ENCODE results near the gene VPS52.
"Not testable (repeated sequence)": the region's sequence is repeated elsewhere in the genome, so short reads cannot be mapped to it uniquely, and the experiment has no call there.

Gene VPS52

GRCh38 chr6:33271117-33271467, 584 bp downstream of the VPS52 start:
- H3K9me3 ChIP-seq (replicated peaks in 1 of 2; ENCODE audit: control insufficient read depth in 2 of 2, insufficient read depth in 1 of 2, low read depth in 1 of 2, low read length in 2 of 2), result no peaks in the 10 kb centered on the region
- H3K4me1 ChIP-seq (ENCODE audit: control insufficient read depth in 2 of 2, insufficient read depth in 1 of 2, low read depth in 1 of 2, low read length in 2 of 2), result peaks cover 16 to 23% of the 10 kb centered on the region in 2 donors
- peak overlapping the region; percentile 89 for H3K23ac ChIP-seq (ENCODE audit: low read depth, low read length, poor library complexity)
- H3K4me3 ChIP-seq (ENCODE audit: low read length in 2 of 2), result peak overlapping the region; percentile 83 to 94
- H3K36me3 ChIP-seq (replicated peaks in 1 of 2; ENCODE audit: control insufficient read depth in 2 of 2, insufficient read depth in 2 of 2, low read length in 2 of 2), result peaks cover 42 to 80% of the 10 kb centered on the region in 2 donors
- H3K4ac ChIP-seq (ENCODE audit: low read length), result no peak overlapping the region
- H3K4me2 ChIP-seq (ENCODE audit: insufficient read depth, low read length, poor library complexity, severe bottlenecking), result peak overlapping the region; percentile 60
- H2BK120ac ChIP-seq (ENCODE audit: low read depth, low read length), result no peak overlapping the region
- peaks cover 8% of the 10 kb centered on the region for H3K79me1 ChIP-seq (ENCODE audit: low read depth, low read length)
- H3K14ac ChIP-seq (ENCODE audit: low read length), result no peak overlapping the region
- no peak for DNase-seq (ENCODE audit: low spot score)
- WGBS, 2 donors (ENCODE audit: extremely low coverage in 2 of 2, insufficient read length in 2 of 2, insufficient replicate concordance in 1 of 2), result no CpG with 5 or more reads among the region's 7 CpGs
- no peak overlapping the region for H2BK12ac ChIP-seq (ENCODE audit: low read length)
- H2BK5ac ChIP-seq (ENCODE audit: low read length), result no peak overlapping the region
- no peak overlapping the region for H4K91ac ChIP-seq (ENCODE audit: low read depth, low read length, poor library complexity)
- peak overlapping the region; percentile 97 for H2AFZ ChIP-seq (ENCODE audit: low read length)
- peak overlapping the region; percentile 63 for H3K27ac ChIP-seq (replicated peaks; ENCODE audit: low read length)
- H2BK15ac ChIP-seq (ENCODE audit: low read length), result no peak overlapping the region
- H3K27me3 ChIP-seq (ENCODE audit: control insufficient read depth in 3 of 3, insufficient read depth in 3 of 3, low read depth in 1 of 3, low read length in 3 of 3), result no peaks in the 10 kb centered on the region
- H3K18ac ChIP-seq (ENCODE audit: low read length), result peak overlapping the region; percentile 98
- no peak overlapping the region for H4K8ac ChIP-seq (ENCODE audit: low read depth, low read length)
- H2AK5ac ChIP-seq (ENCODE audit: low read depth, low read length), result no peak overlapping the region
- H3K9ac ChIP-seq (ENCODE audit: low read depth, low read length, poor library complexity), result peak overlapping the region; percentile 91

GRCh38 chr6:33264015-33264414, 7.7 kb downstream of the VPS52 start:
- H3K36me3 ChIP-seq (replicated peaks in 1 of 2; ENCODE audit: control insufficient read depth in 2 of 2, insufficient read depth in 2 of 2, low read length in 2 of 2), result peaks cover 34 to 95% of the 10 kb centered on the region in 2 donors
- H2AK5ac ChIP-seq (ENCODE audit: low read depth, low read length), result no peak overlapping the region
- no peak overlapping the region for H3K14ac ChIP-seq (ENCODE audit: low read length)
- peak overlapping the region; percentile 10 for H2BK12ac ChIP-seq (ENCODE audit: low read length)
- H3K79me1 ChIP-seq (ENCODE audit: low read depth, low read length), result no peaks in the 10 kb centered on the region
- no peak overlapping the region for H2BK5ac ChIP-seq (ENCODE audit: low read length)
- H3K18ac ChIP-seq (ENCODE audit: low read length), result no peak overlapping the region
- H3K23ac ChIP-seq (ENCODE audit: low read depth, low read length, poor library complexity), result peak overlapping the region; percentile 31
- no peak overlapping the region for H2AFZ ChIP-seq (ENCODE audit: low read length)
- H3K27me3 ChIP-seq (ENCODE audit: control insufficient read depth in 3 of 3, insufficient read depth in 3 of 3, low read depth in 1 of 3, low read length in 3 of 3), result no peaks in the 10 kb centered on the region
- H2BK120ac ChIP-seq (ENCODE audit: low read depth, low read length), result no peak overlapping the region
- WGBS, 2 donors (ENCODE audit: extremely low coverage in 2 of 2, insufficient read length in 2 of 2, insufficient replicate concordance in 1 of 2), result no CpG with 5 or more reads among the region's 7 CpGs
- H3K27ac ChIP-seq (replicated peaks; ENCODE audit: low read length), result no peak overlapping the region
- H3K4ac ChIP-seq (ENCODE audit: low read length), result no peak overlapping the region
- H3K4me1 ChIP-seq (ENCODE audit: control insufficient read depth in 2 of 2, insufficient read depth in 1 of 2, low read depth in 1 of 2, low read length in 2 of 2), result no peaks in the 10 kb centered on the region
- no peak overlapping the region for H3K9ac ChIP-seq (ENCODE audit: low read depth, low read length, poor library complexity)
- no peak overlapping the region for H4K8ac ChIP-seq (ENCODE audit: low read depth, low read length)
- no peak for DNase-seq (ENCODE audit: low spot score)
- H2BK15ac ChIP-seq (ENCODE audit: low read length), result no peak overlapping the region
- H4K91ac ChIP-seq (ENCODE audit: low read depth, low read length, poor library complexity), result no peak overlapping the region
- H3K9me3 ChIP-seq (replicated peaks in 1 of 2; ENCODE audit: control insufficient read depth in 2 of 2, insufficient read depth in 1 of 2, low read depth in 1 of 2, low read length in 2 of 2), result no peaks in the 10 kb centered on the region
- H3K4me3 ChIP-seq (ENCODE audit: low read length in 2 of 2), result no peak overlapping the region
- no peak overlapping the region for H3K4me2 ChIP-seq (ENCODE audit: insufficient read depth, low read length, poor library complexity, severe bottlenecking)

DNA sequence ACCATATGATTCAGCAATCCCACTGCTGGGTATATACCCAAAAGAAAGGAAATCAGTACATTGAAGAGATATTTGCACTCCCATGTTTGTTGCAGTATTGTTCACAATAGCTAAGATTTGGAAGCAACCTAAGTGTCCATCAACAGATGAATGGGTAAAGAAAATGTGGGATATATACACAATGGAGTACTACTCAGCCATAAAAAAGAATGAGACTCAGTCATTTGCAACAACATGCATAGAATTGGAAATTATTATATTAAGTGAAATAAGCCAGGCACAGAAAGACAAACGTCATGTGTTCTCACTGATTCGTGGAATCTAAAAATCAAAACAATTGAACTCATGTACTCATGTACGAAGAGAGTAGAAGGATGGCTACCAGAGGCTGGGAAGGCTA, 9.2 kb downstream of the VPS52 start:
- not testable (repeated sequence) for H3K4me2 ChIP-seq (ENCODE audit: insufficient read depth, low read length, poor library complexity, severe bottlenecking); H2BK120ac ChIP-seq (ENCODE audit: low read depth, low read length); H2AFZ ChIP-seq (ENCODE audit: low read length); H3K23ac ChIP-seq (ENCODE audit: low read depth, low read length, poor library complexity); H4K8ac ChIP-seq (ENCODE audit: low read depth, low read length); H2BK15ac ChIP-seq (ENCODE audit: low read length); H2AK5ac ChIP-seq (ENCODE audit: low read depth, low read length); H3K27me3 ChIP-seq (ENCODE audit: control insufficient read depth in 3 of 3, insufficient read depth in 3 of 3, low read depth in 1 of 3, low read length in 3 of 3); DNase-seq (ENCODE audit: low spot score); H3K14ac ChIP-seq (ENCODE audit: low read length); H2BK5ac ChIP-seq (ENCODE audit: low read length); H3K79me1 ChIP-seq (ENCODE audit: low read depth, low read length); H3K4me3 ChIP-seq (ENCODE audit: low read length in 2 of 2); H3K4ac ChIP-seq (ENCODE audit: low read length); H3K9me3 ChIP-seq (replicated peaks in 1 of 2; ENCODE audit: control insufficient read depth in 2 of 2, insufficient read depth in 1 of 2, low read depth in 1 of 2, low read length in 2 of 2); H2BK12ac ChIP-seq (ENCODE audit: low read length); H3K18ac ChIP-seq (ENCODE audit: low read length); H3K4me1 ChIP-seq (ENCODE audit: control insufficient read depth in 2 of 2, insufficient read depth in 1 of 2, low read depth in 1 of 2, low read length in 2 of 2); H3K27ac ChIP-seq (replicated peaks; ENCODE audit: low read length); H4K91ac ChIP-seq (ENCODE audit: low read depth, low read length, poor library complexity); H3K9ac ChIP-seq (ENCODE audit: low read depth, low read length, poor library complexity)
- no CpG with 5 or more reads among the region's 3 CpGs for WGBS, 2 donors (ENCODE audit: extremely low coverage in 2 of 2, insufficient read length in 2 of 2, insufficient replicate concordance in 1 of 2)
- peaks cover 28 to 91% of the 10 kb centered on the region in 2 donors for H3K36me3 ChIP-seq (replicated peaks in 1 of 2; ENCODE audit: control insufficient read depth in 2 of 2, insufficient read depth in 2 of 2, low read length in 2 of 2)

- Histone ChIP-seq H3K27ac (replicated peaks; ENCODE audit: low read length) (no peak overlapping the region), H3K18ac (ENCODE audit: low read length) (no peak overlapping the region), H2AFZ (ENCODE audit: low read length) (no peak overlapping the region), H3K4me2 (ENCODE audit: insufficient read depth, low read length, poor library complexity, severe bottlenecking) (no peak overlapping the region), H2BK5ac (ENCODE audit: low read length) (no peak overlapping the region), H3K4ac (ENCODE audit: low read length) (no peak overlapping the region), H3K4me1 (ENCODE audit: control insufficient read depth in 2 of 2, insufficient read depth in 1 of 2, low read depth in 1 of 2, low read length in 2 of 2) (no peaks in the 10 kb centered on the region), H3K9ac (ENCODE audit: low read depth, low read length, poor library complexity) (peak overlapping the region; percentile 4), H4K8ac (ENCODE audit: low read depth, low read length) (no peak overlapping the region), H3K36me3 (replicated peaks in 1 of 2; ENCODE audit: control insufficient read depth in 2 of 2, insufficient read depth in 2 of 2, low read length in 2 of 2) (peaks cover 7 to 72% of the 10 kb centered on the region in 2 donors), H3K14ac (ENCODE audit: low read length) (no peak overlapping the region), H2BK12ac (ENCODE audit: low read length) (no peak overlapping the region), H4K91ac (ENCODE audit: low read depth, low read length, poor library complexity) (no peak overlapping the region), H2BK15ac (ENCODE audit: low read length) (no peak overlapping the region), H3K27me3 (ENCODE audit: control insufficient read depth in 3 of 3, insufficient read depth in 3 of 3, low read depth in 1 of 3, low read length in 3 of 3) (no peaks in the 10 kb centered on the region), H3K23ac (ENCODE audit: low read depth, low read length, poor library complexity) (no peak overlapping the region), H2BK120ac (ENCODE audit: low read depth, low read length) (no peak overlapping the region), H3K4me3 (ENCODE audit: low read length in 2 of 2) (no peak overlapping the region), H2AK5ac (ENCODE audit: low read depth, low read length) (no peak overlapping the region), H3K79me1 (ENCODE audit: low read depth, low read length) (no peaks in the 10 kb centered on the region), H3K9me3 (replicated peaks in 1 of 2; ENCODE audit: control insufficient read depth in 2 of 2, insufficient read depth in 1 of 2, low read depth in 1 of 2, low read length in 2 of 2) (no peaks in the 10 kb centered on the region)
- DNase-seq (ENCODE audit: low spot score), result no peak
- no CpG with 5 or more reads among the region's 5 CpGs for WGBS, 2 donors (ENCODE audit: extremely low coverage in 2 of 2, insufficient read length in 2 of 2, insufficient replicate concordance in 1 of 2)
Measured at GRCh38 chr6:33259032-33259431, 12.6 kb downstream of the VPS52 start.

All from neuronal stem cell (in vitro differentiated cells).